Activated CD8-positive, alpha-beta T cell treated with anti-CD3 and anti-CD28 coated beads for 36 hours (primary cell): ENCODE measurements around the gene NRP1. TPM values are rescaled to one million over a fixed set of nuclear protein-coding genes. Genes with fewer than 3 reads are reported as not detected.

Experiments used
- ATAC-seq: fragments of 200-7000 bp; cut with Tn5 transposase; one replicate; pipeline ENCODE4 v1.10.0; 2021; ENCODE audit warnings: mild to moderate bottlenecking, moderate library complexity
- CTCF ChIA-PET: fragments of 350-600 bp; sonication (Branson Sonifier 250); formaldehyde crosslinking; loops from one replicate; lab custom pipeline; 2021; ENCODE audit warnings: antibody characterized with exemption; lab: Charles Lee
- POLR2A ChIA-PET: fragments of 350-600 bp; sonication (Branson Sonifier 250); formaldehyde crosslinking; loops from one replicate; lab custom pipeline; 2021; ENCODE audit warnings: antibody characterized with exemption; lab: Charles Lee
- DNase-seq: peaks from one replicate; pipeline ENCODE4 v3.0.0-alpha.2; 2020
- H3K27ac Mint-ChIP-seq: one replicate; pipeline ENCODE4 v1.8.0; 2021; ENCODE audit warnings: mild to moderate bottlenecking, mixed read lengths
- H3K27me3 Mint-ChIP-seq: one replicate; pipeline ENCODE4 v1.8.0; 2021; ENCODE audit warnings: mixed read lengths
- H3K36me3 Mint-ChIP-seq: one replicate; pipeline ENCODE4 v1.8.0; 2021; ENCODE audit warnings: low read depth, mixed read lengths
- H3K4me1 Mint-ChIP-seq: one replicate; pipeline ENCODE4 v1.8.0; 2021; ENCODE audit warnings: low read depth, mixed read lengths
- H3K4me3 Mint-ChIP-seq: one replicate; pipeline ENCODE4 v1.8.0; 2021; ENCODE audit warnings: mild to moderate bottlenecking, moderate library complexity, mixed read lengths
- H3K9me3 Mint-ChIP-seq: one replicate; pipeline ENCODE4 v1.8.0; 2021; ENCODE audit warnings: mixed read lengths
- intact Hi-C: fragments of 100-400 bp; cut with micrococcal nuclease; formaldehyde crosslinking; loops from one replicate; pipeline ENCODE4 v1.10.0; 2022
- total RNA-seq, 2 experiments: library from RNA; stranded (reverse); gene quantifications; one replicate each; pipeline ENCODE4 v1.2.3, GENCODE V29; 2021
- TF ChIP-seq, protein P1 (sequence below): fragments of 200-600 bp; IDR thresholded peaks from one replicate; pipeline ENCODE4 v1.8.0; 2022; ENCODE audit warnings: antibody characterized with exemption, mild to moderate bottlenecking

The NRP1 gene
- total RNA-seq, 2 experiments from 2014 or later, result 0.22 to 0.79 TPM

DNA sequence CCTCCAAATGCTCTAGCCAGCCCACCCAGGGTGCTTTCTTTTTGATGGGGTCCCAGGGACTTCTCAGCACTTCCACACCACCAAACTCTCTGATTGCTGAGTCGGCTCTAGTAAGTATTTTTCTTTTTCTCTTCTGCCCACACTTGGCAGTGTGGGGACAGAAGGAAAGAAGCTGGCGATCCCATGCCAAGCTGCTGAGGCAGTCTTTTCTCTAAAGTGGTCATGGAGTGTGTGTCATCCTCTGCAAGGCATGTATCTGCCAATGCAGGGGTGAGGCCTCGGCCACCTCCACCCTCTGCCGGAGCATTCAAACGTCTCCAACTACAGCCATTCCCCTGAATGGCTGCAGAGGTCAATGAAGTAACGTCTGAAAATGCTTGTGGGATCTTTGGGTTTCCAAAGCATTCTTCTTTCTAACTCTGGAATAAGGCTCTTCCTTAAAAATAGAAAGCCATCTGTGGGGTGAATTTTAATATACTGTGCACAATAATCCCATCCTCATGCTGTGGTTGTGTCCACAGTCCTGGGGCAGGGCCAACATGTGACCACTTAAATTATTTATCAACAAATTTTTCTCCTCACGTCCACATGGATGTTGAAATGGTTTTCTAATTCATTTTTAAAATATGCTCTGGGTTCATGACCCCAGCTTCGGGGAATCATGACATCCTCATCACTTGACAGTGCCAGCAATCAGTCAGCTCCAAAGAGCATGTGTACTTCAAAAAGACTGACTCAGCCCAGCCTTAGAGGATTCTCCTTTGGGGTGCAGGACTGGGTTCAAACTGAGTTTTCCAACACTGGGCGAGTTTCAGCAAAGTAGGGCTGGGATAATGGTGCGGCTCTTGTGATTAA is 205.1 kb downstream of the NRP1 start:
- H3K9me3 Mint-ChIP-seq, result no peaks in the 10 kb centered on the region
- peaks cover 61% of the 10 kb centered on the region for H3K4me1 Mint-ChIP-seq
- intact Hi-C loops, result no loop called here

DNA sequence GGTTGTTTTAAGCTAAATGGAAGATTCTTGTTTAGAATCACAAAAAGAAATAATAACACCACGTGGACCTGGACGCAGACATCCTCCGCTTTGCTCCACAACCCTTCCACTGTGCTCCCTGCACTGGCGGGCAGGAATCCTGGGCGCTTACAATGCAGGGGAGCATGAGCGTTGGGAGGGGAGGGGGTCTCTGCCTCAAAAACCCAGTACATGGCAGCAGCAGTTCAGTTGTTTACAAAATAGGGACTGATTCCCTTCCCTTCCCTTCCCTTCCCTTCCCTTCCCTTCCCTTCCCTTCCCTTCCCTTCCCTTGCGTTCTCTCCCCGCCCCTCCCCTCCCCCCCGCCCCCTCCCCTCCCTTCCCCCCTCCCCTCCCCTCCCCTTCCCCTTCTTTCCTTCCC is 206.8 kb downstream of the NRP1 start:
- ChIA-PET POLR2A (no interaction called here), CTCF (interaction anchor here (1.9 to 2.8 kb wide), 2 partner anchors 12 to 28 kb away, joined by 8 to 10 read pairs; no protein-coding TSS in a partner anchor)
- intact Hi-C loops, result no loop called here
- no peak overlapping the region for H3K4me3 Mint-ChIP-seq
- no peak for DNase-seq
- no peak for ATAC-seq
- no peaks in the 10 kb centered on the region for H3K27me3 Mint-ChIP-seq
- no peaks in the 10 kb centered on the region for H3K9me3 Mint-ChIP-seq
- no peak overlapping the region for H3K27ac Mint-ChIP-seq
- peaks cover 45% of the 10 kb centered on the region for H3K4me1 Mint-ChIP-seq
- peaks cover 4% of the 10 kb centered on the region for H3K36me3 Mint-ChIP-seq
- TF ChIP-seq, protein P1, sequence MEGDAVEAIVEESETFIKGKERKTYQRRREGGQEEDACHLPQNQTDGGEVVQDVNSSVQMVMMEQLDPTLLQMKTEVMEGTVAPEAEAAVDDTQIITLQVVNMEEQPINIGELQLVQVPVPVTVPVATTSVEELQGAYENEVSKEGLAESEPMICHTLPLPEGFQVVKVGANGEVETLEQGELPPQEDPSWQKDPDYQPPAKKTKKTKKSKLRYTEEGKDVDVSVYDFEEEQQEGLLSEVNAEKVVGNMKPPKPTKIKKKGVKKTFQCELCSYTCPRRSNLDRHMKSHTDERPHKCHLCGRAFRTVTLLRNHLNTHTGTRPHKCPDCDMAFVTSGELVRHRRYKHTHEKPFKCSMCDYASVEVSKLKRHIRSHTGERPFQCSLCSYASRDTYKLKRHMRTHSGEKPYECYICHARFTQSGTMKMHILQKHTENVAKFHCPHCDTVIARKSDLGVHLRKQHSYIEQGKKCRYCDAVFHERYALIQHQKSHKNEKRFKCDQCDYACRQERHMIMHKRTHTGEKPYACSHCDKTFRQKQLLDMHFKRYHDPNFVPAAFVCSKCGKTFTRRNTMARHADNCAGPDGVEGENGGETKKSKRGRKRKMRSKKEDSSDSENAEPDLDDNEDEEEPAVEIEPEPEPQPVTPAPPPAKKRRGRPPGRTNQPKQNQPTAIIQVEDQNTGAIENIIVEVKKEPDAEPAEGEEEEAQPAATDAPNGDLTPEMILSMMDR, result no peak

More for the DNA sequence above, 205.1 kb downstream of the NRP1 start:
- no peak for DNase-seq
- Mint-ChIP-seq H3K36me3 (peaks cover 4% of the 10 kb centered on the region), H3K27me3 (peaks cover 1% of the 10 kb centered on the region), H3K4me3 (no peak overlapping the region), H3K27ac (no peak overlapping the region)
- ChIA-PET CTCF (interaction anchor here (1.0 to 1.2 kb wide), 4 partner anchors 14 to 26 kb away, joined by 3 to 4 read pairs (median 3); no protein-coding TSS in a partner anchor), POLR2A (interaction anchor here (1.0 kb wide), 2 partner anchors 10 kb away, joined by 4 to 5 read pairs; no protein-coding TSS in a partner anchor)
- no peak for ATAC-seq
- TF ChIP-seq, protein P1, result no peak
